Neuronal stem cell (in vitro differentiated cells): ENCODE results near the gene ACSF2.

Experiments
- DNase-seq: peaks from one replicate; pipeline ENCODE4 v3.0.0-alpha.2; 2013; ENCODE audit warnings: low spot score
- H2AFZ ChIP-seq: one replicate; pipeline ENCODE4 v1.6.1; 2013; ENCODE audit warnings: mild to moderate bottlenecking, low read length, inconsistent platforms
- H2AK5ac ChIP-seq: 2 replicates; pipeline ENCODE4 v1.6.1; 2013; ENCODE audit warnings: low read depth, mild to moderate bottlenecking, inconsistent platforms, low read length, moderate library complexity, mixed read lengths
- H2BK120ac ChIP-seq: 2 replicates; pipeline ENCODE4 v1.6.1; 2013; ENCODE audit warnings: low read depth, mild to moderate bottlenecking, inconsistent platforms, low read length, moderate library complexity, mixed read lengths
- H2BK12ac ChIP-seq: one replicate; pipeline ENCODE4 v1.6.1; 2013; ENCODE audit warnings: low read length, inconsistent platforms
- H2BK15ac ChIP-seq: 2 replicates; pipeline ENCODE4 v1.6.1; 2013; ENCODE audit warnings: mild to moderate bottlenecking, low read length, inconsistent platforms, mixed read lengths
- H2BK5ac ChIP-seq: one replicate; pipeline ENCODE4 v1.6.1; 2013; ENCODE audit warnings: inconsistent platforms, mild to moderate bottlenecking, low read length, moderate library complexity
- H3K14ac ChIP-seq: one replicate; pipeline ENCODE4 v1.6.1; 2013; ENCODE audit warnings: low read length, inconsistent platforms
- H3K18ac ChIP-seq: 2 replicates; pipeline ENCODE4 v1.6.1; 2013; ENCODE audit warnings: low read length, inconsistent platforms
- H3K23ac ChIP-seq: 2 replicates; pipeline ENCODE4 v1.6.1; 2013; ENCODE audit warnings: low read depth, mild to moderate bottlenecking, mixed read lengths, low read length, inconsistent platforms; ENCODE audit not compliant: poor library complexity
- H3K27ac ChIP-seq: replicated peaks from 3 replicates; pipeline ENCODE4 v1.5.1; 2013; ENCODE audit warnings: low read length, inconsistent platforms
- H3K27me3 ChIP-seq, 3 experiments: 2 replicates each; pipeline ENCODE4 v1.6.1; 2013; ENCODE audit warnings: low read length in 3 of 3, mild to moderate bottlenecking in 2 of 3, inconsistent platforms in 1 of 3, low read depth in 1 of 3, mixed read lengths in 1 of 3, moderate library complexity in 1 of 3; ENCODE audit not compliant: control insufficient read depth in 3 of 3, insufficient read depth in 3 of 3
- H3K36me3 ChIP-seq, 2 donors: replicated peaks in 1 of 2; 2 replicates each; pipeline ENCODE4 v1.6.1; 2013; ENCODE audit warnings: low read length in 2 of 2; ENCODE audit not compliant: control insufficient read depth in 2 of 2, insufficient read depth in 2 of 2
- H3K4ac ChIP-seq: 2 replicates; pipeline ENCODE4 v1.6.1; 2013; ENCODE audit warnings: inconsistent platforms, mild to moderate bottlenecking, low read length, moderate library complexity
- H3K4me1 ChIP-seq, 2 donors: 1 replicate in 1 of 2; 2 replicates in 1 of 2; pipeline ENCODE4 v1.6.1; 2013; ENCODE audit warnings: low read length in 2 of 2, low read depth in 1 of 2; ENCODE audit not compliant: control insufficient read depth in 2 of 2, insufficient read depth in 1 of 2
- H3K4me2 ChIP-seq: one replicate; pipeline ENCODE4 v1.6.1; 2013; ENCODE audit warnings: mild to moderate bottlenecking, low read length, inconsistent platforms; ENCODE audit not compliant: insufficient read depth, poor library complexity, severe bottlenecking
- H3K4me3 ChIP-seq, 2 donors: 2 replicates each; pipeline ENCODE4 v1.5.1; 2013; ENCODE audit warnings: low read length in 2 of 2, mild to moderate bottlenecking in 2 of 2, inconsistent platforms in 1 of 2, moderate library complexity in 1 of 2
- H3K79me1 ChIP-seq: one replicate; pipeline ENCODE4 v1.6.1; 2013; ENCODE audit warnings: low read depth, mild to moderate bottlenecking, inconsistent platforms, low read length, moderate library complexity
- H3K9ac ChIP-seq: one replicate; pipeline ENCODE4 v1.6.1; 2013; ENCODE audit warnings: mild to moderate bottlenecking, low read depth, low read length, inconsistent platforms; ENCODE audit not compliant: poor library complexity
- H3K9me3 ChIP-seq, 2 donors: replicated peaks in 1 of 2; 2 replicates each; pipeline versions ENCODE3 to v1.6.1; 2013; ENCODE audit warnings: low read length in 2 of 2, mild to moderate bottlenecking in 2 of 2, inconsistent platforms in 1 of 2, low read depth in 1 of 2, mixed read lengths in 1 of 2, moderate library complexity in 1 of 2; ENCODE audit not compliant: control insufficient read depth in 2 of 2, insufficient read depth in 1 of 2
- H4K8ac ChIP-seq: one replicate; pipeline ENCODE4 v1.6.1; 2013; ENCODE audit warnings: low read depth, mild to moderate bottlenecking, inconsistent platforms, low read length, moderate library complexity
- H4K91ac ChIP-seq: one replicate; pipeline ENCODE4 v1.6.1; 2013; ENCODE audit warnings: low read length, low read depth, mild to moderate bottlenecking, inconsistent platforms; ENCODE audit not compliant: poor library complexity
- WGBS, 2 donors: extraction: QIAGEN DNeasy Blood & Tissue Kit; methylation state at CpG; one replicate each; pipeline ENCODE4 v1.1.7; 2013; ENCODE audit warnings: missing lambda C conversion rate in 2 of 2, mixed read lengths in 1 of 2; ENCODE audit not compliant: insufficient read length in 2 of 2, insufficient replicate concordance in 1 of 2; ENCODE audit errors: extremely low coverage in 2 of 2; 5-methylcytosine and 5-hydroxymethylcytosine counted together

ACSF2 gene

GRCh38 chr17:50480854-50481490 lies 55.0 kb downstream of the ACSF2 start:
- WGBS, 2 donors = 100% methylated on average over 1 of the region's 2 CpGs; no CpG with 5 or more reads in 1 of the 2 donors
- H2BK15ac ChIP-seq = no peak overlapping the region
- no peak overlapping the region for H2AK5ac ChIP-seq
- H3K27ac ChIP-seq = no peak overlapping the region
- H4K91ac ChIP-seq = no peak overlapping the region
- H4K8ac ChIP-seq = no peak overlapping the region
- no peak overlapping the region for H3K23ac ChIP-seq
- H3K9ac ChIP-seq = no peak overlapping the region
- H3K18ac ChIP-seq = no peak overlapping the region
- no peaks in the 10 kb centered on the region for H3K79me1 ChIP-seq
- peaks cover 5 to 7% of the 10 kb centered on the region in 2 donors for H3K4me1 ChIP-seq
- no peak overlapping the region for H2BK5ac ChIP-seq
- H3K9me3 ChIP-seq = no peaks in the 10 kb centered on the region
- H3K4me3 ChIP-seq = no peak overlapping the region
- no peak overlapping the region for H2AFZ ChIP-seq
- no peak overlapping the region for H3K14ac ChIP-seq
- peaks cover 2 to 18% of the 10 kb centered on the region in 2 donors for H3K36me3 ChIP-seq
- H2BK12ac ChIP-seq = no peak overlapping the region
- H3K27me3 ChIP-seq = peaks cover 0 to 9% (median 6%) of the 10 kb centered on the region in 3 experiments
- H2BK120ac ChIP-seq = no peak overlapping the region
- DNase-seq = no peak
- no peak overlapping the region for H3K4ac ChIP-seq
- H3K4me2 ChIP-seq = no peak overlapping the region

DNA sequence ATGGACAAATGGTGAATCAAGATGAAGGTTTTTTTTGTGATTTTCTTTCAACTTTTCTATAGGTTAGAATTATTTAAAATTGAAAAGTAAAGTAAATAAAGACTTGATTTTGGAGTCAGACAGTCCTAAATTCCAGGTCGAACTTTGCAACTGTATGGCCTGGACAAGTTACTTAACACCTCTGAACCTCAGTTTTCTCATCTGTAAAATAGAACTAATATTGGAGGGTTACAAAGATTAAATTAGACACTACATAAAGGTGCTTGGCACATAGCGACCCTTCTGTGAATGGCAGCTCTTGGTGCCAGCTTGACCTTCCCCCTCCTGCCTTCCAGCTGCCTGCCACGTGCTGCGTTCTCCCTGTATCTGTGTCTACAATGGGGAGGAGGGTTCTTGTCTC lies 55.6 kb downstream of the ACSF2 start:
- no peaks in the 10 kb centered on the region for H3K79me1 ChIP-seq
- no peak overlapping the region for H2BK120ac ChIP-seq
- H3K36me3 ChIP-seq = peaks cover 2 to 18% of the 10 kb centered on the region in 2 donors
- peaks cover 0 to 4% (median 2%) of the 10 kb centered on the region in 3 experiments for H3K27me3 ChIP-seq
- H4K91ac ChIP-seq = no peak overlapping the region
- no peak overlapping the region for H3K14ac ChIP-seq
- peaks cover 5 to 7% of the 10 kb centered on the region in 2 donors for H3K4me1 ChIP-seq
- no peak overlapping the region for H3K4me2 ChIP-seq
- no peak overlapping the region for H3K18ac ChIP-seq
- no peaks in the 10 kb centered on the region for H3K9me3 ChIP-seq
- H3K4ac ChIP-seq = no peak overlapping the region
- H3K23ac ChIP-seq = no peak overlapping the region
- H2AFZ ChIP-seq = no peak overlapping the region
- H2BK12ac ChIP-seq = no peak overlapping the region
- H2BK15ac ChIP-seq = no peak overlapping the region
- no peak overlapping the region for H3K27ac ChIP-seq
- no peak for DNase-seq
- H3K9ac ChIP-seq = no peak overlapping the region
- no peak overlapping the region for H4K8ac ChIP-seq
- H2AK5ac ChIP-seq = no peak overlapping the region
- H3K4me3 ChIP-seq = no peak overlapping the region
- no CpG with 5 or more reads among the region's 4 CpGs for WGBS, 2 donors
- H2BK5ac ChIP-seq = no peak overlapping the region

GRCh38 chr17:50482110-50482509 lies 56.1 kb downstream of the ACSF2 start:
- no peak overlapping the region for H3K9ac ChIP-seq
- H4K8ac ChIP-seq = no peak overlapping the region
- DNase-seq = no peak
- H3K4ac ChIP-seq = peak overlapping the region; percentile 17
- H3K27me3 ChIP-seq = peaks cover 0 to 2% (median 0%) of the 10 kb centered on the region in 3 experiments
- H2AK5ac ChIP-seq = peak overlapping the region; percentile 67
- H3K36me3 ChIP-seq = peaks cover 2 to 18% of the 10 kb centered on the region in 2 donors
- H4K91ac ChIP-seq = no peak overlapping the region
- no peaks in the 10 kb centered on the region for H3K9me3 ChIP-seq
- H3K27ac ChIP-seq = no peak overlapping the region
- H2BK120ac ChIP-seq = no peak overlapping the region
- H3K4me3 ChIP-seq = no peak overlapping the region
- H3K14ac ChIP-seq = peak overlapping the region; percentile 84
- no CpG with 5 or more reads among the region's 23 CpGs for WGBS, 2 donors
- H2BK5ac ChIP-seq = no peak overlapping the region
- H2BK12ac ChIP-seq = no peak overlapping the region
- H3K4me2 ChIP-seq = no peak overlapping the region
- H2BK15ac ChIP-seq = no peak overlapping the region
- H3K4me1 ChIP-seq = peaks cover 5 to 7% of the 10 kb centered on the region in 2 donors
- no peak overlapping the region for H2AFZ ChIP-seq
- peak overlapping the region; percentile 26 for H3K23ac ChIP-seq
- no peaks in the 10 kb centered on the region for H3K79me1 ChIP-seq
- peak overlapping the region; percentile 61 for H3K18ac ChIP-seq

DNA sequence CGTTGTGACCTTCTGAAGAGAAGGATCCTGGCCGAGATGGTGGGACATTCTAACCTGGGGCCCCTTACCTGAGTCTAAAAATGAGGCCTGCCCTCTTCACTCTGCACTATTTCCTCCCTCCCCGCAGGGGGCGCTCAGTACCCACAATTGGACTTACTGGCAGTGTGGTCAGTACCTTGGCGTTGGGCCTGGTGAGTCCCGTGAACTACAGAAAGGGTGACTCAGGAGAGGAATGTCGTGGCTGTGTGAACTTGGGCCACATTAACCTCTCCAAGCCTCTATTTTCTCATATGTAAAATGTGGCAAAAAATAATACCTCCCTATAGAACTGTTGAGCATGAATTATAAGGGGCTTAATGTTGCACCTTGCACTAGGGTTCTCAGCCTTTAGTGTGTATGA lies 56.5 kb downstream of the ACSF2 start:
- peak overlapping the region; percentile 26 for H3K23ac ChIP-seq
- H2AK5ac ChIP-seq = peak overlapping the region; percentile 67
- H3K27me3 ChIP-seq = peaks cover 0 to 2% (median 0%) of the 10 kb centered on the region in 3 experiments
- peaks cover 2 to 18% of the 10 kb centered on the region in 2 donors for H3K36me3 ChIP-seq
- peak; percentile 76 for DNase-seq
- H3K4me2 ChIP-seq = no peak overlapping the region
- no peak overlapping the region for H3K27ac ChIP-seq
- H3K14ac ChIP-seq = no peak overlapping the region
- no CpG with 5 or more reads among the region's 7 CpGs for WGBS, 2 donors
- no peaks in the 10 kb centered on the region for H3K79me1 ChIP-seq
- H2BK15ac ChIP-seq = no peak overlapping the region
- H3K9ac ChIP-seq = no peak overlapping the region
- no peaks in the 10 kb centered on the region for H3K9me3 ChIP-seq
- peak overlapping the region; percentile 42 for H2AFZ ChIP-seq
- H2BK12ac ChIP-seq = no peak overlapping the region
- no peak overlapping the region for H4K91ac ChIP-seq
- no peak overlapping the region for H3K18ac ChIP-seq
- H4K8ac ChIP-seq = no peak overlapping the region
- no peak overlapping the region for H3K4ac ChIP-seq
- H3K4me1 ChIP-seq = peaks cover 5 to 7% of the 10 kb centered on the region in 2 donors
- no peak overlapping the region for H3K4me3 ChIP-seq
- no peak overlapping the region for H2BK5ac ChIP-seq
- H2BK120ac ChIP-seq = no peak overlapping the region
